GM11168 (cell line): ENCODE measurements around the gene ARHGEF4.

ENCODE experiments used
- in situ Hi-C: fragments of 300-500 bp; cut with MboI; formaldehyde crosslinking; loops from one replicate; pipeline ENCODE4 v1.12.0; 2022; ENCODE audit warnings: low sequenced_read_pairs; ENCODE audit not compliant: unreplicated experiment

Gene ARHGEF4

DNA sequence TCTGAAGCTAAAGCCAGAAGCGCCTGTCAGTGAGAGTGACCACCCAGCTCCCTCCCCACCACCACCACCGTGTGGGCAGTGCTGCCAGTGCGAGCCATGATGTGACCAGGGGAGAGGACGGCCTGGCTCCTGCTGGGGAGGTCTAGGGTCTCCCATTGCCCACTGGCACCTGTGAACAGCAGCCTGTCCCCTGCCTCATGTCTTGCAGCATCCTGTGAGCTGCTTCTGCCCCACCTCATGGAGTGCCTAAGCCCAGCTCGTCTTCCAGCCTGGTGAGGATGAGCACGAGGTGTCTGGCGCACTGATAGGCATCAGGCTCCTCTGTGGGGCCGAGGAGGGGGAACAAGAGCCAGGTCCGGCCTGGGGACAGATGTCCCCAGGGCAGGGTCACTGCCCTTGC, 195.2 kb downstream of the ARHGEF4 start:
- in situ Hi-C loops, result no loop called here

DNA sequence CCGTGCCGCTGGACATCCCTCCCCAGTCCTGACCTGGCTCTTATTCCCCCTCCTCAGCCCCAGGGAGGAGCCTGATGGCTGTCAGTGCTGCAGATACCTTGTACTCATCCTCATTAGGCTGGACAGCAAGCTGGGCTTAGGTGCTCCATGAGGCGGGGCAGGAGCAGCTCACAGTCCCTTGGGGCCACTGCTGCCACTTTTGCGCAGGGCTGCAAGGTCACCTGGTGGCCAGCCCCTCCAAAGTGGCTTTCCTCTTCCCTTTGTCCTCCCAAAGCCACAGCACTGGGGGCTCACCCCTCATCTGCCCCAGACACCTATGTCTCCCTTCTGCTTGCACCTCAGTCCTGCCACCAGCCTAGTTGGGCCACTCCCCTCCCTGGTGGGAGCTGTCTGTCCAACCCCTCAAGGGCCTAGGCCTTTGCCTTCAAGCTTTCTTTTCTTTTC, 195.7 kb downstream of the ARHGEF4 start:
- in situ Hi-C loops, result no loop called here

GRCh38 chr2:131033786-131034121, 197.0 kb downstream of the ARHGEF4 start:
- in situ Hi-C loops, result no loop called here

- in situ Hi-C loops, result no loop called here
Observed at GRCh38 chr2:131034122-131035051, 197.7 kb downstream of the ARHGEF4 start.

GRCh38 chr2:131035112-131035825, 198.6 kb downstream of the ARHGEF4 start:
- in situ Hi-C loops, result no loop called here

DNA sequence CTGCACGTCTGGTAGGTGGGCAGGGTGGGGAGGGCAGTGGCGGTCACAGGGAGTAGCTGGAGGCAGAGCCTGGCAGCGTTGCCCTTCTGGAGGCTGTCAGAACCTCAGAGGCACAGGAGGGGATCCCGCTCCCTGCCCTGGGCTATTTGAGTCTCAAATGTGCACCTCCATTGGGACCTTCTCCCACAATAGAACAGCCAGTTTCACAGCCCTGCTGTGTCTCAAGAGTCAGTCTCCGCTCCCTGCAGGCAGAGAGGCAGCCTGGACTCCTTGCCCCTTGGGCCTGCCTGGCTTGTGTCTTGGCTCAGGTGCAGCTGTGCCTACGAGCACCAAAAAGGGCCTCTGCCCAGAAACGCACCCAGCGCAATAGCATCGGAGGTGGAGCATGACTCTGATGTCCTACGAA, 199.1 kb downstream of the ARHGEF4 start:
- in situ Hi-C loops, result no loop called here

DNA sequence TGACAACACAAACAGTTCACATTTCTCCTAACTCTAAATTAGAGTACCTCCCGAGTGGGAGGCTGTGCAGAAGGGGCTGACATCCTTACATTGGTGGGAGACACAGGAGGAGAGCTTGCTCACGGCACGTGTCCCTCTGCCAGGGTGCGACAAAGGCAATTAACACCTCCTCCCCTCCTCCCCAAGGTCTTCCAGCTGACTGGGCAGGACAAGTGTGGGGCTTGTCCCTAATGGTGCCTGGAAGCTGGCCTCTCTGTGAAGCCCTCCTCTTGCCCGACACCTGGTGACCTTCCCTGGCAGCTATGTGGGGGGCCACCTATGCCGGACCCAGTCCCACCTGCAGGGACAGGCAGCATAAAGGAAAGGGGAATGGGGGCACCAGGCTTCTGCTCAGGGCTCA, 199.6 kb downstream of the ARHGEF4 start:
- in situ Hi-C loops, result no loop called here

GRCh38 chr2:131036696-131037397, 200.1 kb downstream of the ARHGEF4 start:
- in situ Hi-C loops, result no loop called here

DNA sequence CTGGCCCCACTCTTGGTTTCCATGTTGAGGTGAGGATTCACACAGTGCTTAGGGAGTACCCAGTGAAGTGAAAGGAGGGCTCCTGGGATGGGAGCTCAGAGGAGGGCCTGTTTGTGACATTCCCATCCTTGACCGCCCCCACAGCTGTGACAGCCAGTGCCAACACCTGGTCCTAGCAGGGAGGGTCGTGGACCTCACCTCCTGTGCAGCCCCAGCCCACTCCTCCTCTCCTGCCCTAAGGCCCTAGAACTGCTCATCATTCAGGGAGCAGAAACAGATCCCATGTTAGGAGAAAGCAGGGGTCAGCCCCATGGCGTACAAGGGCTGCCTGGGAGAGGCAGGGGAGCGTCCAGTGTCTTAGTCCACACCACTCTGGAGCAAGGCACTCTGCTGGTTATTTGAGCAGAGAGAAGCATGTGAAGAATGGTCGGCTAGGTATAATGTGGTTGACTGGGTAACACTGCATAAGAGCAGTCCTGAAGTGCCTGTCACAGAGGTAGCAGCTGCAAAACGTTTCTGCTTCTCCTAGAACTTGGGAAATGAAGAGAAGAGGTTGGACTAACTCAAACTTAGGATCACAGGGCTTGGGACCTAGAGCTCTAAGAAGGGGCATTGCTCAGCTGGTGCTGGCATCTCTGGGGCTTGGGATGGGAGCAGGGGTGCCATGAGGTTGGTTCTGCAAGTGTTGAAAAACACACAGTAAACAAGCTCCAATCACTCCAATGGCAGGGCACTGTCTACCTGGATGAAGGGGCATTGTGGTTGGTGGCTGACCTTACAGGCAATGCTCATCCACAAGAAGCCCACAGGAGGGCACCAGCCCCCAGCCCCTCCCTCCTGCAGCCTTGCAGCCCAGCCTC, 200.9 kb downstream of the ARHGEF4 start:
- in situ Hi-C loops, result no loop called here

GRCh38 chr2:131038258-131039100, 201.8 kb downstream of the ARHGEF4 start:
- in situ Hi-C loops, result no loop called here

DNA sequence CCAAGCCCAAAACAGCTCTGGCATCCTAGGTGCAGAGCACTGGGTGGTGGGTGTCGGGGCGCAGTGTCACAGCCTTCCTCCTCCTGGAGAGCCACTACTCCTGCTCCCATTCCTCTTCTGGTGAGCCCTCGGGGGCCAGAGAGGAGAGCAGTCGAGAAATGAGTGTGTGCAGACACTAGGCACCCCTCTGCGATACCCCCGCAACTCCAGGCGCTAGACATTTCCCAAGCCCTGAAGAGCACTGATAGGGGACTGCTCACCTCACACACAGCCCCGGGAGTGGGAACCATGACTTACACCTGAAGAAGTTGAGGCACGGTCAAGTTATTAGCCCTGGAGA, 202.4 kb downstream of the ARHGEF4 start:
- in situ Hi-C loops, result no loop called here

DNA sequence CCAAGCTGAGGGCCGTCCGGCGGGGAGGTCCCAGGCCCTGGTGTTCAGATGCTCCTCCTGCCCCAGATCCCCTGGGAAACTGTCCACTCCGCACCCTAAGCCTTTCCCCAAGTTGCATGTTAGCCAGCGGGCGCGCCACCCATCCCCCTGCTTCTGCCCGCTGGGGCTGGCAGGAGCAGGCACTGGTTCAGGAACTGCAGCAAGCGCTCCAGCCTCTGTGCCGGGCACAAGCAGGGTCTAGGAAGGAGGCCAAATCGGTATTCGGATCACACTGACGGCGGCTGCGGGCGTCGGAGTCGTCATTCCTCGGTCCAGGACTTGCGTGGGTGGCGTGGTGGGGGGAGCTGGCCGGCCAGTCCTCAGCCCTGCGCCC, 202.8 kb downstream of the ARHGEF4 start:
- in situ Hi-C loops, result no loop called here

DNA sequence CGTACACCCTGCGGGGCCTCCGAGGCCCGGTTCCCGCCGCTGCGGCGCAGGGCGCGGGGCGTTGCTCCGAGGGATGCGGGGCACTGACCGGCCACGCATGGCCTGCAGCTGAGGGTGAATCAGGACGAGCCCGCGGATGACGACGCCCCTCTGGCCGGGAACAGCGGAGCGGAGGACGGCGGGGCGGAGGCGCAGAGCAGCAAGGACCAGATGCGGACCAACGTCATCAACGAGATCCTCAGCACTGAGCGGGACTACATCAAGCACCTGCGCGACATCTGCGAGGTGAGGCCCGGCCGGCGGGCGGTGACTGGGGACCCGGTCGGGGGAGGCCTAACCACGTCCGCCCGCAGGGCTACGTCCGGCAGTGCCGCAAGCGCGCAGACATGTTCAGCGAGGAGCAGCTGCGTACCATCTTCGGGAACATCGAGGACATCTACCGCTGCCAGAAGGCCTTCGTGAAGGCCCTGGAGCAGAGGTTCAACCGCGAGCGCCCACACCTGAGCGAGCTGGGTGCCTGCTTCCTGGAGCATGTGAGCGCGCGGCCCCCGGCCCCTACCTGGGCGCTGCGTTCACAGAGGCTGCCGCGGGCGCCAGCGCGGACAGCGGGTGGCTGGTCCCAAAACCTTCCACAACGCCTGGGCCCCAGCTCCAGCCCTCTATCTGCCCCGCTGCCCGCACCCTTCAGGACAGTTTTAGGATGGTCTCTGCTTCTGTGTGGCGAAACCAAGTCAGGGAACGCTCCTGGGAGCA, 203.4 kb downstream of the ARHGEF4 start:
- in situ Hi-C loops, result no loop called here

DNA sequence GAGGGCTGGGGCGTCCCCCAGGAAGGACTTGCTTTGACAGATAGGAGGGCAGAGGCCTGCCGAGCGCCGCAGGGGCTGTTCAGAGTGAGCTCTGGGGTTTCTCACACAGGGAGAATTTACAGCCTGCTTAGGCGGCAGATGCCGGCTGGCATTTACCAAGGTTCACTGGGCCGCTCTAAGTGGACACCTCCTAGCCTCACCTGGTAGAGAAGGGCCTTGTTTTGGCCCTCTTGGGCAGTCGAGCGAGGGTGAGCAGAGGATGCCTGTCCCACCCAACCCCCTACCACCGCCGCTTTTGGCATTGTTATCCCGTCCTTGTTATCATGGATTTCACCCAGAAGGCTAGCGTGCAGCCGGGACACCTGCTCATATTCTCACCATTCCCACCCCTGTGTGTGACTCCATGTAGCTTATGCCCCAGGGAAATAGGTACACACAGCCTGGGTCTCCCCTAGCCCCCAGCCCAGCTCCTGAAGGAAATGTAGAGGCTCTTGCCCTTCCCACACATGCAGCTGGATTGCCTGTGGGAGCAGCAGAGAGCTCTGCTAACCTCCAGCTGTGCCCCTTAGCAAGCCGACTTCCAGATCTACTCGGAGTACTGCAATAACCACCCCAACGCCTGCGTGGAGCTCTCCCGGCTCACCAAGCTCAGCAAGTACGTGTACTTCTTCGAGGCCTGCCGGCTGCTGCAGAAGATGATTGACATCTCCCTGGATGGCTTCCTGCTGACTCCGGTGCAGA, 204.1 kb downstream of the ARHGEF4 start:
- in situ Hi-C loops, result no loop called here

DNA sequence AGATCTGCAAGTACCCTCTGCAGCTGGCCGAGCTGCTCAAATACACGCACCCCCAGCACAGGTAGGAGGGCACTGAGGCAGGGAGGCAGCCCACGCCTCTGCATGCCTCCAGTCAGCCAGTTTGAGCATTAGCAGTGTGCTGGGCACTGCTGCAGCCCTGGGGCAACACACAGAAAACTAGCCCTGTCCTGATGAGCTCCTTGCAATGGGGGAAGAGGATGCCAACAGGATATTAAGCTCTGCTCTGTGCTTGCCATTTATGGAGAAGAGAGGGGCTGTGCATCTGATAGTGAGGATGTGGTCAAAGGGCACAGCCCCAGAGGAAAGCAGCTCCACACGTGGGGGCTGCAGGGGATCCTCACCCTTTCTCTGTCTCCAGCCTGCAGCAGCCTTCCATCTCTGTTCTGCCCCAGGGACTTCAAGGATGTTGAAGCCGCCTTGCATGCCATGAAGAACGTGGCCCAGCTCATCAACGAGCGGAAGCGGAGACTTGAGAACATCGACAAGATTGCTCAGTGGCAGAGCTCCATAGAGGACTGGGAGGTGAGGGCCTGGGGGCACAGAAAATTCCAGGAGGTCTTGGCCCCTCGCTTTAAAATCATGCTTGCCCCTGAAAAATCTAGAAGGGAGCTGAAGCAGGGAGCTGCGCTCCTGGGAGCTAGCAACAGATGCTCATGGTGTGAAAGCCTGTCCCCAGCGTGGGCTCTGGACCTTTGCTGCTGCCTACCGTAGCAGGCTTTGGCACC, 204.9 kb downstream of the ARHGEF4 start:
- in situ Hi-C loops, result no loop called here

DNA sequence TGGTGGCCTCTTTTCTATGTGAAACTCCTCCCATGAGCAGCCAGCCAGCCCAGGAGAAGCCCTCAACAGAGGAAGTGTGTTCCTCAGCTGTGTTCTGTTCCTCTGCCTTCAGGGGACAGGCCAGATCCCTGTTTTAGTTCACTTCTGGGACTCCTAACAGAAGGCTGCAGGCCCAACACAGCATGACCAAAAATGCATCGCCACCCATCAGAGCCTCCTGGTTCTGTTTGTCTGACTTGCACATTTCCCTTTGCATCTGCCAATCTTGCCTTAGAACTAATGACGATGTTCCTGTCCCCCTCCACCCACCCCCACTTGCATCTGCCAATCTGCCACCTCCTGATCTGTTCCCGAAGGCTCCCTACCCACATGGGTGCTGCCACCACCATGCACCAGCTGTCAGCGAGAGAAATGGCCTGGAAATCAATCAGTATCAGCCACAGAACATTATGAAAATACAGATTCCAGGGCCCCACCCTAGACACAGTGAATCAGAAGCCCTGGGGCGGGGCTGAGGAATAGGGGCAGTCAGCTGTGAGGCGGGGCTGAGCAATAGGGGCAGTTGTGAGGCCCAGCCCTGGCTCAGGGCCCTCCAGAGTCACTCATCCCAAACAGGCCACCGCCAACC, 205.5 kb downstream of the ARHGEF4 start:
- in situ Hi-C loops, result no loop called here
